Endodermal cell (in vitro differentiated cells): Measurements from ENCODE around the gene BRAP. TPM values are rescaled to one million over a fixed set of nuclear protein-coding genes. Genes with fewer than 3 reads are reported as not detected.
A peak's percentile ranks its signal among the peaks of the same experiment; 100 is the strongest.

Experiments used
- DNase-seq: peaks from one replicate; pipeline ENCODE4 v3.0.0-alpha.2; 2017
- H3K27ac ChIP-seq: 2 replicates; pipeline ENCODE4 v1.5.1; 2013; ENCODE audit warnings: mild to moderate bottlenecking, low read depth, low read length, moderate library complexity
- H3K27me3 ChIP-seq: 2 replicates; pipeline ENCODE4 v1.6.1; 2013; ENCODE audit warnings: mild to moderate bottlenecking, low read length, moderate library complexity; ENCODE audit not compliant: insufficient read depth, control insufficient read depth, poor library complexity, severe bottlenecking
- H3K36me3 ChIP-seq: 2 replicates; pipeline ENCODE4 v1.7.0; 2013; ENCODE audit warnings: mild to moderate bottlenecking, low read length, moderate library complexity; ENCODE audit not compliant: control insufficient read depth, insufficient read depth
- H3K4me1 ChIP-seq: one replicate; pipeline ENCODE4 v1.7.0; 2013; ENCODE audit warnings: low read length; ENCODE audit not compliant: control insufficient read depth, insufficient read depth
- H3K4me3 ChIP-seq: 2 replicates; pipeline ENCODE4 v1.5.1; 2013; ENCODE audit warnings: mild to moderate bottlenecking, low read length, moderate library complexity
- H3K9ac ChIP-seq: 2 replicates; pipeline ENCODE4 v1.6.1; 2013; ENCODE audit warnings: mild to moderate bottlenecking, low read length, moderate library complexity; ENCODE audit not compliant: poor library complexity, severe bottlenecking; ENCODE audit errors: extremely low read depth
- H3K9me3 ChIP-seq: 2 replicates; pipeline ENCODE4 v1.6.1; 2013; ENCODE audit warnings: mild to moderate bottlenecking, low read length, moderate library complexity; ENCODE audit not compliant: control insufficient read depth
- H3K27ac Mint-ChIP-seq: 2 replicates; pipeline ENCODE4 v1.8.0; 2020; ENCODE audit warnings: mixed read lengths
- H3K27me3 Mint-ChIP-seq: 2 replicates; pipeline ENCODE4 v1.8.0; 2021; ENCODE audit warnings: mild to moderate bottlenecking, mixed read lengths; ENCODE audit not compliant: insufficient read depth
- H3K36me3 Mint-ChIP-seq: 2 replicates; pipeline ENCODE4 v1.8.0; 2020; ENCODE audit warnings: low read depth, mixed read lengths
- H3K4me1 Mint-ChIP-seq: 2 replicates; pipeline ENCODE4 v1.8.0; 2020; ENCODE audit warnings: mixed read lengths
- H3K4me3 Mint-ChIP-seq: 2 replicates; pipeline ENCODE4 v1.8.0; 2020; ENCODE audit warnings: mild to moderate bottlenecking, moderate library complexity, mixed read lengths
- H3K9me3 Mint-ChIP-seq: 2 replicates; pipeline ENCODE4 v1.8.0; 2020; ENCODE audit warnings: mild to moderate bottlenecking, mixed read lengths
- CTCF ChIP-seq: fragments of 200-600 bp; sonication (generic); conservative IDR thresholded peaks from 2 replicates; pipeline ENCODE4 v1.5.0; 2021; ENCODE audit warnings: antibody characterized with exemption, mild to moderate bottlenecking
- WGBS, 2 experiments: methylation state at CpG; one replicate each; pipeline versions ENCODE4 v1.1.5 to v1.1.7; 2013; ENCODE audit warnings: missing lambda C conversion rate in 2 of 2, mixed read lengths in 1 of 2; ENCODE audit not compliant: insufficient coverage in 1 of 2, insufficient read length in 1 of 2; 5-methylcytosine and 5-hydroxymethylcytosine counted together
- total RNA-seq, 2 donors: library from RNA; stranded (reverse); fragmentation: NEBNext Ultra II Directional in 1 of 2; extraction: Animal tissue kit (Norgen Biotek cat#: 25700) in 1 of 2; gene quantifications; 2 replicates in 1 of 2; 3 replicates in 1 of 2; pipeline ENCODE4 v1.2.1, GENCODE V29; 2021

The BRAP gene
- total RNA-seq, 2 donors from 2014 or later, result 23.6 to 24.5 TPM

GRCh38 chr12:111645433-111645832 lies 40.3 kb downstream of the BRAP start:
- no peak for DNase-seq
- Histone ChIP-seq H3K27me3 (no peaks in the 10 kb centered on the region), H3K27ac (no peak overlapping the region), H3K9ac (no peak overlapping the region), H3K4me3 (no peak overlapping the region), H3K4me1 (no peaks in the 10 kb centered on the region), H3K9me3 (no peaks in the 10 kb centered on the region), H3K36me3 (peaks cover 61% of the 10 kb centered on the region)
- H3K36me3 Mint-ChIP-seq, result peaks cover 67% of the 10 kb centered on the region
- H3K4me1 Mint-ChIP-seq, result no peaks in the 10 kb centered on the region
- H3K9me3 Mint-ChIP-seq, result no peaks in the 10 kb centered on the region
- no peak for TF ChIP-seq CTCF
- 96 to 97% methylated on average over 4 to 5 of the region's 5 CpGs for WGBS, 2 experiments
- H3K27ac Mint-ChIP-seq, result peak overlapping the region; percentile 64
- no peak overlapping the region for H3K4me3 Mint-ChIP-seq
- H3K27me3 Mint-ChIP-seq, result no peaks in the 10 kb centered on the region

GRCh38 chr12:111643427-111643826 lies 42.3 kb downstream of the BRAP start:
- no peak overlapping the region for H3K9ac ChIP-seq
- no peak overlapping the region for H3K27ac ChIP-seq
- H3K4me3 ChIP-seq, result no peak overlapping the region
- Mint-ChIP-seq H3K27ac (no peak overlapping the region), H3K4me3 (no peak overlapping the region), H3K4me1 (no peaks in the 10 kb centered on the region), H3K9me3 (no peaks in the 10 kb centered on the region), H3K36me3 (peaks cover 59% of the 10 kb centered on the region), H3K27me3 (no peaks in the 10 kb centered on the region)
- no peak for TF ChIP-seq CTCF
- peaks cover 47% of the 10 kb centered on the region for H3K36me3 ChIP-seq
- no peaks in the 10 kb centered on the region for H3K27me3 ChIP-seq
- H3K4me1 ChIP-seq, result no peaks in the 10 kb centered on the region
- DNase-seq, result no peak
- WGBS, 2 experiments, result 95 to 100% methylated on average over 2 to 3 of the region's 3 CpGs
- H3K9me3 ChIP-seq, result no peaks in the 10 kb centered on the region

- H3K9me3 Mint-ChIP-seq, result no peaks in the 10 kb centered on the region
- peak; percentile 13 for TF ChIP-seq CTCF
- peak overlapping the region; percentile 35 for H3K27ac Mint-ChIP-seq
- Histone ChIP-seq H3K4me3 (no peak overlapping the region), H3K27me3 (no peaks in the 10 kb centered on the region), H3K9me3 (no peaks in the 10 kb centered on the region), H3K27ac (peak overlapping the region; percentile 36), H3K4me1 (no peaks in the 10 kb centered on the region), H3K36me3 (peaks cover 47% of the 10 kb centered on the region), H3K9ac (no peak overlapping the region)
- H3K4me3 Mint-ChIP-seq, result no peak overlapping the region
- DNase-seq, result no peak
- H3K27me3 Mint-ChIP-seq, result no peaks in the 10 kb centered on the region
- H3K4me1 Mint-ChIP-seq, result no peaks in the 10 kb centered on the region
- H3K36me3 Mint-ChIP-seq, result peaks cover 59% of the 10 kb centered on the region
- 96 to 100% methylated on average over 2 to 4 of the region's 4 CpGs for WGBS, 2 experiments
Measured at GRCh38 chr12:111642681-111643426, 42.9 kb downstream of the BRAP start.
